Measurements from ENCODE around the gene DNAJC12.

- TF ChIP-seq, protein P1, sequence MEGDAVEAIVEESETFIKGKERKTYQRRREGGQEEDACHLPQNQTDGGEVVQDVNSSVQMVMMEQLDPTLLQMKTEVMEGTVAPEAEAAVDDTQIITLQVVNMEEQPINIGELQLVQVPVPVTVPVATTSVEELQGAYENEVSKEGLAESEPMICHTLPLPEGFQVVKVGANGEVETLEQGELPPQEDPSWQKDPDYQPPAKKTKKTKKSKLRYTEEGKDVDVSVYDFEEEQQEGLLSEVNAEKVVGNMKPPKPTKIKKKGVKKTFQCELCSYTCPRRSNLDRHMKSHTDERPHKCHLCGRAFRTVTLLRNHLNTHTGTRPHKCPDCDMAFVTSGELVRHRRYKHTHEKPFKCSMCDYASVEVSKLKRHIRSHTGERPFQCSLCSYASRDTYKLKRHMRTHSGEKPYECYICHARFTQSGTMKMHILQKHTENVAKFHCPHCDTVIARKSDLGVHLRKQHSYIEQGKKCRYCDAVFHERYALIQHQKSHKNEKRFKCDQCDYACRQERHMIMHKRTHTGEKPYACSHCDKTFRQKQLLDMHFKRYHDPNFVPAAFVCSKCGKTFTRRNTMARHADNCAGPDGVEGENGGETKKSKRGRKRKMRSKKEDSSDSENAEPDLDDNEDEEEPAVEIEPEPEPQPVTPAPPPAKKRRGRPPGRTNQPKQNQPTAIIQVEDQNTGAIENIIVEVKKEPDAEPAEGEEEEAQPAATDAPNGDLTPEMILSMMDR (IDR thresholded peaks at IDR 0.05) = no peak
- TF ChIP-seq POLR2A (IDR thresholded peaks at IDR 0.05) = no peak
These were observed 47.2 kb downstream of the DNAJC12 start for GRCh38 chr10:67790534-67791408.
